Fibroblast of upper back skin (primary cell): ENCODE data around the gene MLF1.
A peak's percentile ranks its signal among the peaks of the same experiment; 100 is the strongest.
"Not testable (repeated sequence)": the region's sequence is repeated elsewhere in the genome, so short reads cannot be mapped to it uniquely, and the experiment has no call there.

Source experiments
- DNase-seq: peaks from one replicate; pipeline ENCODE4 v3.0.0-alpha.2; 2013

Gene MLF1, protein sequence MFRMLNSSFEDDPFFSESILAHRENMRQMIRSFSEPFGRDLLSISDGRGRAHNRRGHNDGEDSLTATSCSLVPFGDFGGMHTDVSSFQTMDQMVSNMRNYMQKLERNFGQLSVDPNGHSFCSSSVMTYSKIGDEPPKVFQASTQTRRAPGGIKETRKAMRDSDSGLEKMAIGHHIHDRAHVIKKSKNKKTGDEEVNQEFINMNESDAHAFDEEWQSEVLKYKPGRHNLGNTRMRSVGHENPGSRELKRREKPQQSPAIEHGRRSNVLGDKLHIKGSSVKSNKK

DNA sequence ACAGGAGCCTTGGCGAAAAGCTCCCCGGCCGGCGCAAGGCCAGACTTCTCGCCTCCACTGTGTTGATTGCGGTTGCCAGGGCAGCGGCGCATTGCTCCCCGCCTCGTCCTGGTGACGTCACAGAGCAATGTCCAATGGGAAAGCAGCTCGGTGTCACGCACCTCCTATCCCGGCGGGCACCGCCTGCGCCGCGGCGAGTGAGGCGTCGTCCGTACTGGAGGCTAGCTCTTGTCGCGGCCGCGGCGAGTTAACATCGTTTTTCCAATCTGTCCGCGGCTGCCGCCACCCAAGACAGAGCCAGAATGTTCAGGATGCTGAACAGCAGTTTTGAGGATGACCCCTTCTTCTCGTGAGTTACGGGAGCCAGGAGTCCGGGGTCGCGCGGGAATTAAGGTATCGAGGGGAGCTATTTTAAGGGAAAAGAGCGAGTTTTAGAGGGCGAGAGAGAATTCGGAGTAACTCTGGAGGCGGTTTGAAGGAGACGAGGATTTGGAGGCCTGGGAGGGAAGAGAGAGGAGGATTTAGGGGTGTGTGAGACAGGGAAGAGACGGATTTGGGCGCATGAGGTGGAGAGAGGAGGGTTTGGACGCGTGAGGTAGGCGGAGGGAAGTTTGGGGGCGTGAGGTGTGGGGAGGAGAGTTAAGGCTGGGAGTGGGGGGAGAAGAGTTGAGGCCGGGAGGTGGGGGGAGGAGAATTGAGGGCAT is at the start of gene MLF1:
MLF1 (plus strand) TSS at position 196 of the 704 bp plus-strand sequence; CDS start at position 303, 107 bp downstream.
- peak; percentile 96 for DNase-seq

DNA sequence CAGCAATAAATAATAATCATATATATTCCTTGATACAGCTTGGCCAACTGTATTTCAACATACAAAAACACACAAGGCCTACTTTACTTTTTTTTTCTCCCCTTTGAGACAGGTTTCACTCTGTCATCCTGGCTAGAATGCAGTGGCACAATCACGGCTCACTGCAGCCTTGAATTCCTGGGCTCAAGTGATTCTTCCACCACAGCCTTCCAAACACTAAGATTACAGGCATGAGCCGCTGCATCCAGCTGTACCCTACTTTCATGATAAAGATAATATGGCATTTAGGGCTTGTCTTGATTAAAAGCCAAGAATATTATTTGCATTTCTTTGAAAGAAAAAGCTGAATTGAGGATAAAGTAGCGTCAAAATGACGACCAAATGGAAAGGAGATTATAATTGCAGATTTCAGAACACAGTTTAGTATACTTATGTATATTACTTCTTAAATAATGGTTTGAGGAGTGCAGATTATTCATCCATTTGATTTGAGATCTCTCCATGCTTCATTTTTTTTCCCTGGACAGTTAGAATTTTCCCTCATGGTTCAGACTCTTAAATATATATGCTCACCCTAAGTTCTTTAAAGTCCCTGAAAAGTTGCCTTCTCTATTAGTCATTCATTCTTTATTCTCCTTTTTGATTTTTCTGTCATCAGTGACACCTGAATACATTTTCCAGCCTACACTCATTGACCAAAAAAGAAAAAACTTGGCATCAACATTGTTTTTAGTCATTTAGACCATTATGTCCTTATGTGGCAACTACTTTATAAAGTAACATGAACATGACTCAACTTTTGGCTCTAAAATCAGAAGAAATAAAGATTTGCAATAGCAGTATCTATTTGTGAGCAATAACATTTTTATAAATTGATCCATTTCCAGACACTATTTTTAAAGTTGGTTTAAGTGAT is 48.5 kb upstream of the MLF1 start:
- DNase-seq: peak; percentile 75

DNA sequence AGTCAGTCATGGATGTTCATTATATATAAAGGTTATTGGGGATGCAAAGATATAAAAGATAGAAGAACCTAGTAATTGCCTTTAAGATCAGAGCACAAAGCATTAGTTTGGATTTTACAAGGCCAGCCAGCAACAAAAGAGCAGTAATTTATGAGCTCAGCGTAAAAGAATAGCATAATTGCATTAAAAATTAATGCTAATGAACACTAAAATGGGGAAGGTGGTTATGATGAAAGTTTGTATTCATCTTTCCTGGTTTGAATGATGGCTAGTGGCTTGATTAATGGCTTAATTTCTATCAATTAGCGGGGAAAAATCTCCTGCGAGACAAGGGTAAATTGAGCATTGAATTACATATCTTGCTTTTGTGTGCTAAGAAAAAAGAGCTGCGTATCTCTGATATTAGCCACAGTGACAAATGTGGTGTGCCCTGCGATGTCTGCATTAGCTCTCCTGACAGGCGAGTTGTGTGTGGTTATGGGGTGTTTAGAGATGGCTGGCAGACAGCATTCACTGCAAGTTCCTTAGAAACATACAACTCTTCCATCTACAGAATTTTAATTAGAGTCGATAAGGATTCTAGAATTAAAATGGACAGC is 42.8 kb upstream of the MLF1 start:
- no peak for DNase-seq

DNA sequence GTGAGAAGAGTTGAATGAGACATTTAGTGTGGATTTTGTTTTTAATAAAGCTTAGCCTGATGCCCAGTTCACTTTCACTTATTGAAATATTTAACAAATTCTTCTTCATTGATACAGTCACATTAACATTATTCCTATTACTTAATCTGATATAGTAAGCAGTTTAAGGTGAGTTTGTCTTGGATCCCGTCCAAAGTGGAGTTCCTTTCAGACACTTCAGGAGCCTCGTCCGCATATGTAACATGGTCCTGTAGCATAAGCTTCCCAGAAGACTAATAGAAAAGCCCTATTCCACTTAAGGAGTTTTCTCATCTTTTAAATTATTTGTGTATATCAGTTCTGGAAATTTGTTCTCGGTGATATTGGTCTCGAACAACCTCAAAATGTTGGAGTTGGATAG is 39.7 kb upstream of the MLF1 start:
- DNase-seq: no peak

DNA sequence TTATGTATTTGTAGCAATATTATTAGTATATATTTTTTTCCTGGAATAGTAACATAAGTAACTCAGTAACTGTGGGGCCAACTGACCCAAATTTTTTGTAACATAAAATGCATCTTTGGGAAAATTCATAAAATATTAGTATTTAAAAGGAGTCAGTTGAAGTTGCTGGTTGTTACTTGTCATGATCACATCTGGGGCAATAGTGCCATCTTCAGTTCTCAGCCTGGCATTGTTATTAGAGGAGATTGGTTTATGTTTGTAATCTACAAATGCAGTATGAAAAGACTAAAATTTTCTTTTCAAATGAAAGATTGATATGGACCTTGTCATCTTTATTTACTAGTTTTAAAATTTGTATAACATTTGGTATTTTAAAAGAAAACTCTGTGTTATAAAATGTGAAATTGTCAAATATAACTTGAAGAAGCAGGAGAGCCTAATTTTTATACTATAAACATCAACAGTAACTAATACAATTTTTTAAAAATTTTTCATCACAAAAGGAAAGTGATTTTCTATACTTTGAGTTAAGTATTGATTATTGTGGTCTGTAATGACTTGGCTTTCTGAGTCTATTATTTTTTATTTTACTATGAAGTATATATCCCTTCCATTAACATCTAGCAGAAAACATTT is 38.8 kb upstream of the MLF1 start:
- peak; percentile 56 for DNase-seq

DNA sequence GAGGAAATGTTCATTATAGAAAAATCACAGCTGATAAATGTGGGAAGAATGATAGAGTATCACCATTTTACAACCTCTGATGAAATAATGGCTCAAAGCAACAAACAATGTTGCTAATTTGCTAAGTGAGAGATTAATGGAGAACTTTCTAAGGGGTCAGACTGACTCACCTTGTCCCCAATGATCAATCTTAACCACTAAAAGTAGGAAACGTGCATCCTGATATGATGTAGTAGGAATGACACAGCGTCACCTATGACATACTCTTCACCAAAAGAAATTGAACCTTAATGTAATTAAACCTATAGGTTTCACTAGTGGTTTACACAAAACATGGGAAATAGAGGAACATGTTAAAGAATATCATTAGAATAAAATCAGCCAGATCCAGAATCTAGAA is 35.1 kb upstream of the MLF1 start:
- DNase-seq: no peak

DNA sequence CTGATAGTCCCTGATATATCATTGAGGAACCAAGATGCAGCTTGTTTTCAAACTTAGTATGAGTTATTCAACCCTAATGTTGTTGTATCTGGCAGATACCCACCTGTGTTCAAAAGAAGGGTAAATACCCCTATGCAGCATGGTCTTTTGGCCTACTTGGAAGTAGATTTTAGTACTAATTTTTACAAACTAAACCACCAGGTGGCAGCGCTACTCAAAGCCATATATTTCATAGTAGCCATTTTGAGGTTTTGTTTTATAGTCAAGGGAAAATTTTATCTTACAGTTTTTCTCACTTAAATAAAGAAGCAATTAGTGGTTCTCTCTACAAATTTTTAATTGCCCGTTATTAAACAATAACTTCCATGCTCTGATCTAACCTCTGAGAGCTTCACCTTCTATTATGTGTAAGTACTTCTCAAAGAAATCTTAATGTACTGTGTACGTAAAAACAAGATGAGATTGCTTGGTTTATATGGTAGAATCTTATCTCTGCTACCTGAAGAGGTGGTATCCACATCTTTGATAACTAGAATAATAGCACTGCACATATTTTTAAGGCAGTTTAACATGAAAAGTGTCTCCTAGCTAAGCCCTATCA is 31.5 kb upstream of the MLF1 start:
- DNase-seq: peak; percentile 61

DNA sequence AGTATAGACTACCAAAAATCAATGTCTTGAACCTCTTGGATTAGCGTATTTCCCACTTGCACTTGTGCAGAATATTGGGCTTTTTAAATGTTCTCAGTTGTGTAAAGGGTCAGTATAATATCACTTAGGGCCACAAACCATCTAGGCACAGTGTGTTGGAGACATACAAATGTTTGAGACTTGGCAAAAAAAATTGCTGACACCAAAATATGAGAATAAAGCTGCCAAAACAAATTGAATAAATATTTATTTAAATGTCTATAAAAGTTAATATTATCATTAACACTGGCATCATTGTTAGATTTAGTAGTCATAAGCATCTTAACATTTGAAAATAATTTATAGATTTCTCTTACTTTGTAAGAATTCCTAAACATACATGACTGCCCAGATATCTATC is 30.9 kb upstream of the MLF1 start:
- no peak for DNase-seq

DNA sequence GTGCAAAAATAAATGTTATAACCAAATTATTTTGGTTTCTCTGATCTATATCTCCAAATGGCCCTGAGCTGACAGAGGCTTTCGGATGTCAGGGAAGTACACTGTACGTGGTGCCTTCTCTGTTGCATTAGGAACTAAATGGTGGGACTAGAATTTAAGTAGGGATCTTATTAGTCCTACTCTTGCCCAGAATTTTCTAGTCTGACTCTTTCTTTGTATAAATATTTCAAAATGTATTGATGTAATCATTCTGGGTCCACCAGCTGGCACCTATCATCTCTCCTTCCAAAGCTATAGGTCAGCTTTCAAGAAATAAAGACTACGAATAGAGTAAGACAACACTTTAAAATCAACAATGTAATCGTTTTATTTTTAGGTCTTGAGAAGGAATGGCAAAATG is 22.3 kb upstream of the MLF1 start:
- DNase-seq: no peak

DNA sequence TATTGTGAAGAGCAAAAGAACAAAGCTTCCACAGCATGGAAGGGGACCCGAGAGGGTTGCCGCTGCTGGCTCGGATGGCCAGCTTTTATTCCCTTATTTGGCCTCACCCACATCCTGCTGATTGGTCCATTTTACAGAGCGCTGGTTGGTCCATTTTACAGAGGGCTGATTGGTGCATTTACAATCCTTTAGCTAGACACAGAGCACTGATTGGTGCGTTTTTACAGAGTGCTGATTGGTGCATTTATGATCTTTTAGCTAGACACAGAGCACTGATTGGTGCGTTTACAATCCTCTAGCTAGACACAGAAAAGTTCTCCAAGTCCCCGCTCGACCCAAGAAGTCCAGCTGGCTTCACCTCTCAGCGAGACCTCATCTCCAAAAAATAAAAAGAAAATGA is 21.1 kb upstream of the MLF1 start:
- DNase-seq: not testable (repeated sequence)

DNA sequence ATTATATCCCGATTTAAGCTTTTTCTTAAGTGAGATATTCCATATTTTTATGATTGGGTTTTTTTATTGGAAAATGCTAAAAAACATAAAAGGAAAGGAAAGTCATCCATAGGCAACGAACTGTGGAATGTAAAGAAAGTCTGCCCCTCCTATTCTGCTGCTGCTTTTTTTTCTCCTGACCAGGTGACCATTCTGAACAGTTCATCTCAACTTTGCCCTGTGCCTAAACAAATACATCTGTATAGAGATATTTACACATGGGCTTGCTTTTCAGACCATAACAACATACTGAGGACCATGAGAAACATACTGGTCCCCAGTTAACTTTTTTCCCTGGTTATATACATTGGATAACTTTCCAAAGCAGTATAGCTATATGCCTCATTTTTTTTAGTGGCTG is 18.9 kb upstream of the MLF1 start:
- DNase-seq: no peak

DNA sequence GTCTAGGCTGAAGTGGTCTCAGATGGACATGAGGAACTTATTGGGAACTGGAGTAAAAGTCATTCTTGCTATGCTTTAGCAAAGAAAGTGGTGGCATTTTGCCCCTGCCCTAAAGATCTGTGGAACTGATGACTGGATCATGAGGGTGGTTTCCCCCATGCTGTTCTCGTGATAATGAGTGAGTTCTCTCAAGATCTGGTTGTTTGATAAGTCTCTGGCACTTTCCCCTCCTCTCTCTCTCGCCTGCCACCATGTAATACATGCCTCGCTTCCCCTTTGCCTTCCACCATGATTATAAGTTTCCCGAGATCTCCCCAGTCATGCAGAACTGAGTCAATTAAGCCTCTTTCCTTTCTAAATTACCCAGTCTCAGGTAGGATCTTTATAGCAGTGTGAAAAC is 11.5 kb upstream of the MLF1 start:
- DNase-seq: no peak

DNA sequence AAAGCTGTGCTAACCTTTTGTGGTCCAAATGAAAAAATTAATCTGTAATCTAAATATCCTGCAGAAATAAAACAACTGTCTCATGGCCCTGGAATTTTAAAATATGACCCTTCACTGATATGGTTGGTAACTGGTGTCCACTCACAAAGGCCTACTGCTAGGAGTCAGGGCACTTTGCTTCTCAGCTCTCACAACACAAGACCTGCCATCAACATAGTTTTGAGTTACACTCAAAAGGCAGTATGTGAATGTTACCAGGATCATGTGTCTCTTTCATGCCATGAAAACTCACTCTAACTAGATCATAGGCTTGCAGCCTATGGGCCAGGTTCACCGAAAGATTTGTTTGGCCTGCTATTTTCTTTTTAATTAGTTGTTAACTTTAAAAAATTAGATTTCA is 10.0 kb upstream of the MLF1 start:
- DNase-seq: no peak

DNA sequence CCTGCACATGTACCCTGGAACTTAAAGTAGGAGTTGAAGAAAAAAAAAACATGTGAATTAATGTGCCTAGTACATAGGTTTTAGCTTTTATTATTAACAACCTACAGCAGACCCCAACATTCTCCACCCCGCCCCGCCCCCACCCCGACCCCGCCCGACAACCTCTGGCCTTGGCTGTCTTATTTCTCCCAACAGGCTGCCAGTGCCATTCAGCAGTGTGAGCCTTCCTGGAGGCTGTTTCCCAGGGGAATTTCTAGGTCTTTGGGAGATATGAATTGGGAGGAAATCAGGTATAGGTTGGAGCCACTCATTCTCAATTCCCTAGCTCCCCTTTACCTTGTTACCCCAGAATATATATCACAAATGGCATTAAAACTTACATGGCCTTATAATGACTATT is 8.3 kb upstream of the MLF1 start:
- DNase-seq: no peak

DNA sequence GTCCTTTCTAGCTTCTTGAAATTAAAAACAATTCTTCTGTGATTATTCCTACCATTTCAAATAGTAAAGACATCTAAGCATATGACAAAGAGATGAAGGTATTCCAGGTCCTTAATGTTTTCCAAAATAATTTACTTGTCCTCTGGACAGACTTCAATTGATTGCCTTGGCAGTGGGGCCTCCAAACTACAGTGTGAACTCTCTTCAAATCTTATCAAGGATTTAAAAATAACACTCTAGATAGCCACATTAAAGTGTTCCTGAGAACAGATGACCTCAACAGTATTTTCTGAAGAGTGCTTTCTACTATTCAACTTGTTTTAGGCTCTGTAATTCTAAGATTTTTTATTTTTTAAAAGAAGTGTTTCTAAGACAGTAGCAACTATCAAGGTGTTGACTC is 7.9 kb upstream of the MLF1 start:
- DNase-seq: no peak

DNA sequence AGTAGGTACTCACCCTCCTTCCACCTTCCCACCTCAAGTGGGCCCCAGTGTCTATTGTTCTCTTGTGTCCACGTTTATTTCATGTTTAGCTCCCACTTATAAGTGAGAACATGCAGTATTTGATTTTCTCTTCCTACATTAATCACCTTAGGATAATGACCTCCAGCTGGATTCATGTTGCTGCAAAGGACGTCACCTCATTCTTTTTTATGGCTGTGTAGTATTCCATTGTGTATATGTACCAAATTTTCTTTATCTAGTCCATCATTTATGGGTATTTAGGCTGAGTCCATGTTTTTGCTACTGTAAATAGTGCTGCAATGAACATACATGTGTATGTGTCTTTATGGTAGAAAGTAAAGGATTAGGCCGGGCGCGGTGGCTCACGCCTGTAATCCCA is 5.9 kb upstream of the MLF1 start:
- no peak for DNase-seq

DNA sequence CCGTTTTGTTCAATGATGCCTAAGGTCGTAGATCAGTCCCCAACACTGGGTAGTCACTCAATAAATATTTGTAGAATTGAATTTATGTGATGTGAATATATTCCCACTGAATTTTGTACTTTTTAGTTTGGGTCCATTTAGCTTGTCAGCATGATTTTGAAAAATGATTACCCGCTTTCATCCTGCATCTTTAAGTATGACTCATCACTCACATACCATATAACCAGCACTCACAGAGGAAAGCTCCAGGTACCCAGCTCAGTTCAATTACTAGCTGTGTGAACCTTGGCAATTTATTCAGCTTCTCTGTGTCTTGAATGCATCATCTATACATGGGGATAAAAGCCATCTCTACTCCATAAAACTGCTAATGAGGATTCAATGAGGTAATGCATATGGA is 2.2 kb upstream of the MLF1 start:
- peak; percentile 67 for DNase-seq

DNA sequence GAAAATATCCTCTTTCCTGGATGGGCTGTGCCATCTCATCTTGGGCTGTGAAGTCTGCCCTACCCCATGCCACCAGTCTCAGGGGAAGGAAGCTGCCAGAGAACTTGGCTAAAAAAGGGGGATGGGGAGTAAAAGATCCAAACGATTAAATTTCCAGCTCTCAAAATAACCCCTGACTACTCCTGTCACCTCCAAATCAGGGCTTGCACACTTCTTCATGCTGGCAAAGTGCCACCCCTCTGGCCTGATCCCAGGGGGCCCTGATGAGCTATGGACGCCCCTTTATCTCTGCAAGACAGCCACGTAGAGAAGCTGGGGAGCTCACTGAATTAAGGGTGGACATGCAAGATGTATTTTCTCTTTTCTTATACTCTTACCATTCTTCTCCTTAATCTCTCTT is 1.2 kb upstream of the MLF1 start:
- DNase-seq: no peak

DNA sequence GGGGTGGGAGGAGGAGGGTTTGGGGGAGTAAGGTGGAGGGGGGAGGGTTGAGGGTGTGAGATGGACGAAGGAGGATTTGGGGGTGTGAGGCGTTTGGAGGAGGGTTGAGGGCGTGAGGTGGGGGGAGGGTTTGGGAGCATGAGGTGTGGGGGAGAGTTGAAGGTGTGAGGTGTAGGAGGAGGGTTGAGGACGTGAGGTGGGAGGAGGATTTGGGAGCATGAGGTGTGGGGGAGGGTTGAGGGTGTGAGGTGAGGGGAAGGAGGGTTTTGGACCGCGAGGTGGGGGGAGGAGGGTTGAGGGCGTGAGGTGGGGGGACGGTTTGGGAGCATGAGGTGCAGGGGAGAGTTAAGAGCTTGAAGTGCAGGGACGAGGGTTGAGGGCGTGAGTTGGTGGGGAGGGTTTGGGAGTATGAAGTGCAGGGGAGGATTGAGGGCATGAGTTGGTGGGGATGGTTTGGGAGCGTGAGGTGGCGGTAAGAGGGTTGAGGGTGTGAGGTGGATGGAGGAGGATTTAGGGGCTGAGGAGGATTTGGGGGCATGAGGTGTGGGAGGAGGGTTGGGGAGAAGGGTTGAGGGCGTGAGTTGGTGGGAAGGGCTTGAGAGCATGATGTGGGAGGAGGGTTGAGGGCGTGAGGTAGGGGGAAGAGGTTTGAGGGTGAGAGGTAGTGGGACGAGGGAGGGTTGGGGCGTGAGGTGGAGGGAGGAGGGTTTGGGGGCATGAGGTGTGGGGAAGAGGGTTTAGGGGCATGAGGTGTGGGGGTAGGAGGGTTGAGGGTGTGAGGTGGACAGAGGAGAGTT is 1.2 kb downstream of the MLF1 start:
- DNase-seq: no peak

DNA sequence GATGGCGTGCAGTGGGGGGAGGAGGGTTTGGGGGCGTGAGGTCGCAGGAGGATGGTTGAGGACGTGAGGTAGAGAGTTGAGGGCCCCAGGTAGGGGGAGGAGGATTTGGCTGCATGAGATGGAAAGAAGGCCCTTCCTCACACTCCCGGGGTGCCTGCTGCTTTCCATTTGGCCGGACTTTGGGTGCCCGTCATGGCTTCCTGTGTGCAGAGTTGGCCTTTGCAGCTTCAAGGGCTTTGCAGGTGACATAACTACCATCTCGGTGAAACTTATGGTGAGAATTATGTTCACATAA is 1.7 kb downstream of the MLF1 start:
- no peak for DNase-seq

DNA sequence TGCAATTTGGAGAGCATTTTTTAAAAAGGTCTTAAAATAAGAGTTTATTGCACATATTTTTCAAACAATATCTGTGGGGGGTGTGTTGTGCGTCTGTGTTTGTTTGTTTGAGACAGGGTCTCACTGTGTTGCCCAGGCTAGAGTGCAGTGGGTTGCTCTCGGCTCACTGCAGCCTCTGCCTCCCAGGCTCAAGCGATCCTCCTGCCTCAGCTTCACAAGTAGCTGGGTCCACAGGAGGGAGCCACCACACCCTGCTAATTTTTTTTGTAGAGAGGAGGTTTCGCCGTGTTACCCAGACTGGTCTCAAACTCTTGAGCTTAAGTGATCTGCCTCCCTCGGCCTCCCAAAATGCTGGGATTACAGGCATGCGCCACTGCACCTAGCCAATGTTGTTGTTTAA is 2.7 kb downstream of the MLF1 start:
- DNase-seq: no peak

DNA sequence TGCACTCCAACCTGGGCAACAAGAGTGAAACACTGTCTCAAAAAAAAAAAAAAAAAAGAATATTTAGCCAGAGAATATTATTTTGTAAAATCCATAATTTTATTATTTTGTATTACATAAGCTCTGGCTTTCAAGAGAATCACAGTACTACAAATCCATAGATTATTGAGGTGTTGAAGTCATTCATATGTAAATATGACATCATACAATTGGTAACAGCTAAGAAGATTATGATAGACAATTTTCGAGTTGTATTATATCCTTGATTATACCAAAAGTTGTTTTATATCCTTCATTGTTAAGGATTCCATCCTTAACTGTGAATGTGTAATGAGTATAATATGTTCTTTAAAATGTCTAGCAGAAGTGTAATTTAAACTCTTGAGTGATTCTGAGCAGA is 3.7 kb downstream of the MLF1 start:
- DNase-seq: no peak
